AG08396 (cell line): Measurements from ENCODE around the gene MRPL39.
"Not testable (repeated sequence)": the region's sequence is repeated elsewhere in the genome, so short reads cannot be mapped to it uniquely, and the experiment has no call there.

Source experiments
- DNase-seq: peaks from one replicate; pipeline ENCODE4 v3.0.0; 2012; ENCODE audit warnings: low spot score, mixed read lengths

MRPL39 gene

GRCh38 chr21:25607151-25608043 is at the start of gene MRPL39:
MRPL39 (minus strand) TSS chr21:25607481; CDS start chr21:25607475, 6 bp downstream.
- DNase-seq: peak; percentile 92

- DNase-seq: no peak
These were observed 49.1 kb upstream of the MRPL39 start for GRCh38 chr21:25656412-25656811.

GRCh38 chr21:25649146-25649545 is 41.9 kb upstream of the MRPL39 start:
- DNase-seq: no peak

GRCh38 chr21:25647647-25648046 is 40.4 kb upstream of the MRPL39 start:
- no peak for DNase-seq

GRCh38 chr21:25646474-25646873 is 39.2 kb upstream of the MRPL39 start:
- DNase-seq: no peak

GRCh38 chr21:25643486-25643885 is 36.2 kb upstream of the MRPL39 start:
- DNase-seq: no peak

GRCh38 chr21:25640943-25641292 is 33.6 kb upstream of the MRPL39 start:
- no peak for DNase-seq

GRCh38 chr21:25640202-25640942 is 33.1 kb upstream of the MRPL39 start:
- peak; percentile 18 for DNase-seq

GRCh38 chr21:25639551-25640201 is 32.4 kb upstream of the MRPL39 start:
- DNase-seq: peak; percentile 61

GRCh38 chr21:25638660-25639550 is 31.6 kb upstream of the MRPL39 start, which contains the start of gene JAM2:
JAM2 (plus strand) TSS chr21:25639258; CDS start chr21:25639822, 564 bp downstream.
- DNase-seq: peak; percentile 50

- DNase-seq: peak; percentile 19
These were observed 30.8 kb upstream of the MRPL39 start for GRCh38 chr21:25637851-25638659.

GRCh38 chr21:25636727-25637126 is 29.4 kb upstream of the MRPL39 start:
- DNase-seq: peak; percentile 22

GRCh38 chr21:25635310-25635709 is 28.0 kb upstream of the MRPL39 start:
- DNase-seq: no peak

- DNase-seq: no peak
These were observed 25.0 kb upstream of the MRPL39 start for GRCh38 chr21:25632296-25632695.

- DNase-seq: no peak
These were observed 19.5 kb upstream of the MRPL39 start for GRCh38 chr21:25626757-25627156.

- DNase-seq: not testable (repeated sequence)
These were observed 18.7 kb upstream of the MRPL39 start for GRCh38 chr21:25625776-25626555.

GRCh38 chr21:25625036-25625435 is 17.8 kb upstream of the MRPL39 start:
- DNase-seq: peak; percentile 11

GRCh38 chr21:25624511-25624910 is 17.2 kb upstream of the MRPL39 start:
- DNase-seq: no peak

GRCh38 chr21:25619198-25619597 is 11.9 kb upstream of the MRPL39 start:
- no peak for DNase-seq

- no peak for DNase-seq
These were observed 8.6 kb upstream of the MRPL39 start for GRCh38 chr21:25615880-25616279.
